ENCODE measurements around the gene JSRP1. TPM values are rescaled to one million over a fixed set of nuclear protein-coding genes. Genes with fewer than 3 reads are reported as not detected.

JSRP1 gene, protein sequence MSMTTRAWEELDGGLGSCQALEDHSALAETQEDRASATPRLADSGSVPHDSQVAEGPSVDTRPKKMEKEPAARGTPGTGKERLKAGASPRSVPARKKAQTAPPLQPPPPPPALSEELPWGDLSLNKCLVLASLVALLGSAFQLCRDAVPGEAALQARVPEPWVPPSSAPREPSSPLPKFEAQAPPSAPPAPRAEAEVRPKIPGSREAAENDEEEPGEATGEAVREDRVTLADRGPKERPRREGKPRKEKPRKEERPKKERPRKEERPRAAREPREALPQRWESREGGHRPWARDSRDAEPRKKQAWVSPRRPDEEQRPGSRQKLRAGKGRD
- total RNA-seq (2014; rRNA removed; shearing (Covaris generic)), result 0.34 and 0.38 TPM in 2 replicates

- DNase-seq (ENCODE audit: low spot score), result no peak
These were observed at the start of gene JSRP1 for GRCh38 chr19:2255982-2256685. Gene JSRP1 (minus strand): TSS chr19:2256417. CDS start chr19:2255314, 1,103 bp downstream.

DNA sequence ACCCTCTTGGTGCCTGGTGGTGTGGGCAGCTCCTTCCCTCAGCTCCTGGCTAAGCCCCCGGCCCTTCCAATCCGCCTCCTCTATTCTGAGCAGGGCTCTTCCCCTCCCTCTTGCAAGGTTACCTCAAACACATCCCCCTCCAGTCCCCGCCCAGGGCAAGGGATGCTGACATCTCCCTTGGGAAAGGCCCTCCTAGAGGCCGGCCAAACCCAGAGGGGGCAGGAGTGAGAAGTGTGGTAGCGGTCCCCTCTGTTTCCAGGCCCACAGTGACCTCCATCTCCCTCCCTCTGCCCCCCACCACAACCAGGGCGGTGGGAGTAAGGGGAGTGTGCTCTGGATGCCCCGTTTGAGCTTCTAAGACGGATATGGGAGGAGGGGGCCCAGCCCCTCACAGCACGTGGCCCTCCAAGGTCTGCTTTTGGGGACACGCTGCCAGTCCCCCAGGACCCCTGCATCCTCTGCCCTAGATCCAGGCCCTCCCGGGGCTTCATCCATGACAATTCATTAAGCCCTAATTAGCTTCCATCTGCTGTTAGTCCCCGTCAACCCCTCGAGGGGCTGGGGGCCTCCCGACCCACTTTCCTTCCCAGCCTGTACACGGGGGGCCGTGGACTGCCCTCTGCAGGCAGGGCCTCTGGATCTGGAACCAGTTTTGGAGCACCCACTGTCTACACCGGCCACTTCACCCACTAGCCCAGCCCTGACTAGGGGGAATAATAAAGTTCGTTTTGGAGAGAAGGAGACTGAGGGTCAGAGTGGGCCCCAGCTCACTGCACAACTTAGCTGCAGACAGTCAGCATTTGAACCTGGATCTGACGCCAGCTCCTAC, 49.4 kb upstream of the JSRP1 start:
- DNase-seq (ENCODE audit: low spot score), result no peak

DNA sequence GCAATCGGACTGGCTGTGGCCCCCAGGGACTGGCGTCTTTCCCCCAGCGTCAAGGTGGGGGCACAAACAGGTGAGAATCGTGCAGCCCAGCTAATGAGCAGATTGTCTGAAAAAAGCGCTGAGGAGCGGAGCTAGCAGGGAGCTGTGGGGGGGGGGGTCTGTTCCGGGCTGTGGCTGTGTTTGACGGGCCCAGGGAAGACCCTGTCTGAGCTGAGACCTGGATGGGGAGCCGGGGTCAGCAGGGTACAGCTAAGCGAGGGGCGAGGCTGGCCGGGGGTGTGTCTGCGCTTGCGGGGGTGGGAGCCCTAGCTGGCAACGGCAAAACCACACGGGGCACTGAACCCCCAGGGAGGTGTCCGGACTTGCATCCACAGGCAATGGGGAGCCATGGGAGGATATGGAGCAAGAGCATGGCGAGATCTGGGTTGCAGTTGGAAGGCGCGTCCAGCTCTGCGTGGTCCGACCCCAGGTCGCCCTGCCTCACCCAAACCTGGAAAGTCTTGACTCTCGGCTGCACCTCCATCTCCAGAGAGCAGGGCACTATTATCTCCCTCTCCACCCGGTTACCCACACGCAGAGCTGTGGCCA, 47.1 kb upstream of the JSRP1 start:
- no peak for DNase-seq (ENCODE audit: low spot score)

DNA sequence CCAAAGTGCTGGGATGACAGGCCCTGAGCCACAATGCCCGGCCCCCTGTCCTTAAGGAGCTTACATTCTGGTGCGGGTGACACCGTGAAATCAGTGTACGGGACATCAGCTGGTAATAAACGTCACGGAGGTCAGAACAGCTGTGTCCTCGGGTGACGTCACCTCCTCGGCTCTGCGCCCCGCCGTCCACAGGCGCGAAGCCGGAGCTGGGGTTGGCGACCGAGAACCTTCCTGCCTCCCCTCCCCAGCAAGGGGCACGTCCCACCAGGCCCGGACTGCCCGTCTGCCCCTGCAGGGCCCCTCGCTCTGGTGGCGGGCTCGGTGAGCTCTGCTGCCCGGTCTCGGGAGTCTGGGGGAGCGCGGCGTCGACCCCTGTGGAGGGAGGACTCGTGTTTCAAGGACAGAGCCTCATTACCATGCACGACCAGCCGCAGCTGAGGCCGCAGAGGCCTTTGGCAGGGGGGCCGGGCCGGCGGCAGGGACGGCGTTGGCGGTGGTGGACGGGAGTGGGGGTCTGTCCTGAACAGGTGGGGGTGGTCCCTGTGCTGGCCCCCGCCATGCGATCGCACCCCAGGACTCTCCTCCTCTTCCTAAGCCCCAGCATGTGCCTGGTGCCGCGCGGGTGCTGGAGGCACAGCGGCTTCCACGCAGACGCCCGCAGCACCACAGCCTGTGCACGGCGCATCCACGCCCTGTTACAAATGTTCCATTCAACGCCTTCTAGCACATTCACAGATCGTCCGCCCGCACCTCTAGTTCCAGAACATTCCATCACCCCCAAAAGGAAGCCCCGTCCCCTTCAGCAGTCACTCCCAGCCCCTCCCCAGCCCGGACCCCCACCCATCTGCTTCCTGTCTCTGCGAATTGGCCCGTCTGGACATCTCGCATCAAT, 46.3 kb upstream of the JSRP1 start:
- no peak for DNase-seq (ENCODE audit: low spot score)

DNA sequence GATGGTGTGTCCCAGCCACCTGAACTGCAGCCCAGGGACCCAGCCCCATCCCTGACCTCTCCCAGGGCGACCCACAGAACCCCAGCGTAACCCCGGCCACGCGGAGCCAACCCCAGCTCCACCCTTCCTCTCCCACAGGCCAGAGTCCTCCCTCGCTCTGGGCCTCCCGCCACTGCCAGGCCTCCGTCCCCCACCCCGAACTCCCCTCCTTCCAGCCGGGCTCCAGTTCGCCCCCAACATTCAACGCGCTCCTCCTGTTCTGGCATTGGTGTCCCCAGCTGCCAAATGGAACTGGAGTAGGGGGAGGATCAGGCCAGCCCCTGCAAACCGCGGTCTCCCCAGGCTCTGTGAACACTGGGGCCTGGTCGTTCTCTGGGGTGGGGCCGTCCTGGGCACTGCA, 44.3 kb upstream of the JSRP1 start:
- DNase-seq (ENCODE audit: low spot score), result no peak

DNA sequence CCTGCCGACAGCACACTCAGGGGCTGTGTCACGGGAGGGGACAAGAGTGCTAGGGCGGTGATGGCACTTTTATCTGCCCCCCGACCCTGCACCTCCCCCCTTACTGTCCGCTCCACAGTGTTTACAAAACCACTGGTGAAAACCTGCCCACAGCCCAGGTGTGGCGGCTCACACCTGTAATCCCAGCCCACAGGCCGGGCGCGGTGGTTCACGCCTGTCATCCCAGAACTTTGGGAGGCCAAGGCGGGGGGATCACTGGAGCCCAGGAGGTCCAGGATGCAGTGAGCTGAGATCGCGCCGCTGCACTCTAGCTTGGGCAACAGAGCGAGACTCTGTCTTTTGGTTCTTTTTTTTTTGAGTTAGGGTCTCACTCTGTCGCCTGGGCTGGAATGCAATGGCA, 39.9 kb upstream of the JSRP1 start:
- no peak for DNase-seq (ENCODE audit: low spot score)

GRCh38 chr19:2294687-2295335, 38.6 kb upstream of the JSRP1 start:
- no peak for DNase-seq (ENCODE audit: low spot score)

- no peak for DNase-seq (ENCODE audit: low spot score)
These were observed 35.1 kb upstream of the JSRP1 start for GRCh38 chr19:2291185-2291751.

DNA sequence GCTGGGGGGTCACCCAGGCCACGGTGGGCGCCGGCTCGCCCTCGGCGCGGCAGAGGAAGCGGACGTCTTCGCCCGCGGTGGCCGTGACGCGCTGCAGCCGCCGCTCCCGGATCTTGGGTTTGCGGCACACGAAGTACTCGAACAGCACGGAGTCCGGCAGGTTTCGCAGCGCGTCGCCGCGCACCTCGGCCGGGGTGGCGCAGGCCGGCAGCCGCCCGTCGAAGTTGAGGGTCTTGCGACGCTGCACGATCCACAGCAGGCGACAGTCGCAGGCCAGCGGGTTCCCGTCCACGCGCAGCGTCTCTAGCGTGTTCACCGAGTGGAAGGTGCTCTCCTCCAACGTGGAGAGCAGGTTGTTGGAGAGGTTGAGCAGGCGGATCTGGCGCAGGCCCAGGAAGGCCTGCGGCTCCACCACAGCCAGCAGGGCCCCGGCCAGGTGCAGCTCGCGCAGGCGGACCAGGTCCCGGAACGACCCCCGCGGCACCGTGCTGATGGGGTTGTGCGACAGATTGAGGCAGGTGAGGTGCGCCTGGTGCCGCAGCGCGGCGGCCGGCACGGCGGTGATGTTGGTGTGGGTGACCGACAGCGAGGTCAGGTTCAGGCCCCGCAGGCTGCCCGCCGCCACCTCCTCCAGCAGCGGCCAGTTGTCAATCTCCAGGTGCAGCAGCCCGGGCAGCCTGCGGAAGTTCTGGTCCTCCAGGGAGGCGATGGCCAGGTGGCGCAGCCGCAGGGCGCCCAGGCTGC, 34.4 kb upstream of the JSRP1 start:
- no peak for DNase-seq (ENCODE audit: low spot score)

DNA sequence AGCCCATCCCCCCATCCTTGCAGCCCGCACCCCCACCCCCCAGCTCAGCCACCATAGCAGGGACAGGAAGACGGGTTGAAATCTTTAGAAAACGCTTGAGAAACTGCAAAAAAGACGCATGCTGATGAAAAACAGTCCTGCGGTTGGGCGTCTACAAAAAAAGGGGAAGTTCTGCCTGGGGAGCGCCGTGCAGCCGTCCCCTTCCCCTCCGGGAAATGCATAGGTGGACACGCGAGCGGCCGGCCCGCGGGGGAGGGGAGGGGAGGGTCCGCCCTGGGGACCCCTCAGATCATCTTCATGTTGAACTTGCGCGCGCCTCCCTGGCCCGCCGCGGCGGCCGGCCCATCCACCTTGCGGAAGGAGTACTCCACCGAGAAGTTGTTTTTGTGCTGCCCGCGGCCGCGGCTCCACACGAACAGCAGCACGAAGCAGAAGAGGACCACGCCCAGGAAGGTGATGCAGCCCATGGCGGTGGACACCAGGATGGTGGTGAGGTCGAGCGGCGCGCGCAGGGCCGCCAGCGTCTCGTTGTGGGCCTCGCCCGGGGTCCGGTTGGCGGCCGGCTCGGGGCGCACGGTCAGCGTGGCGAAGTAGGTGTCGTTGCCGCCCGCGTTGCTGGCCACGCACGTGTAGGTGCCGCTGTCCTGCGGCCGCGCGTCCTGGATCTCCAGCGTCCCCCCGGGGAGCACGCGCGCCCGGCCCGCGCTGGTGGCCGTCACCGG, 33.7 kb upstream of the JSRP1 start:
- DNase-seq (ENCODE audit: low spot score), result no peak

- DNase-seq (ENCODE audit: low spot score), result no peak
These were observed 32.8 kb upstream of the JSRP1 start for GRCh38 chr19:2288818-2289713.

- DNase-seq (ENCODE audit: low spot score), result no peak
These were observed 32.2 kb upstream of the JSRP1 start for GRCh38 chr19:2288338-2288817.

DNA sequence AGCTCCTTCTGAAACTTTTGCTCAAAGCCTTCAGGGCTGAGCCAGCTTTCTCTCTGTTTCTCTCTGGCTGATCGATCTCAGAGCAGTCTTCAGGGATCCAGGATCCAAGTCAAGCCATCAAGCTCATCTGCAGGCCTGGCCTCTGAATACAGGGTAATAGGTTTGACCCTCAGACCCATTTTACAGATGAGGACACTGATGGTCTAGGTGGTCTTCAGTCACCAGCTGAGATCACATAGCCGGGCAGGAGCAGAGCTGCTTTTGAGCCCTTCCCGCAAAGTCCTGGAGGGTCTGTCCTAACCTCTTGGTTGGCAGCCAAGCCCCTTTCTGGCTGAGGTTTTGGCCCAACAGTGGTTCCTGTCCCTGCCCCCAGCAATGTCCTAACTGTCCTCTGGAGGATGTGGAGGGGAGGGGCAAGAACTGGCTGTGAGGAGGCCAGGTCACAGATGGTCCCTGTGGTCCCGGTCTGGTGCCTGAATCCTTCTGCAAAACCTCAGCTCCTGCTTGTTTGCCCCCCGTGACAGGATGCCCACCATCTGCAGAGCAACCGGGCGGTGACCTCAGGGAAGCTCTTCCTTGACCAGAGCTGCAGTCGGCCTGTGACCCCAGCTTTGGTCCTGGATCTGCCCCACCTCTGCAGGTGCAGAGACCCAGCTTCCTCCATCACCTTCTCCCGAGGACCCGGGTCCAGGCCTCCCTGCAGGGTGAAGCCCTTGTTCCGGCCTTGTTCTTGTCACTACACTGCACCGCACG, 31.5 kb upstream of the JSRP1 start:
- no peak for DNase-seq (ENCODE audit: low spot score)

- no peak for DNase-seq (ENCODE audit: low spot score)
These were observed 30.4 kb upstream of the JSRP1 start for GRCh38 chr19:2286402-2287140.

DNA sequence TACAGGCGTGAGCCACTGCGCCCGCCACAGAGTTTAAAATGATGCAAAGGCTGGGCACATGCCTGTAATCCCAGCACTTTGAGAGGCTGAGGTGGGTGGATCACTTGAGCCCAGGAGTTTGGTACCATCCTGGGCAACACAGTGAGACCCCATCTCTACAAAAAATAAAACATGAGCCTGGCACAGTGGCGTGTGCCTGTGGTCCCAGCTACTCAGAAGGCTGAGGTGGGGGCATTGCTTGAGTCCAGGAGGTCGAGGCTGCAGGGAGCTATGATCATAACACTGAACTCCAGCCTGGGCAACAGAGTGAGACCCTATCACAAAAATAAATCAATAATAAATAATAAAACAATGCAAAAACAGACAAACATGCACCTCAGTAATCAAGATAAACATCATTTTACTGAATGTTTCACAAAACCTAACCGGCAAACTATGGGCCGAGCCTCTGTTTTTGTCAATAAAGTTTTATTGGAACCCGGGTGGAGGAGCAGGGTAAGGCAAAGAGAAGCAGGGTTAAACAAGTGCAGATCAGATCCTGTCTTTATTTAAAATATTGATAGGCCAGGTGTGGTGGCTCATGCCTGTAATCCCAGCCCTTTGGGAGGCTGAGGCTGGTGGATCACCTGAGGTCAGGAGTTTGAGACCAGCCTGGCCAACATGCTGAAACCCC, 27.8 kb upstream of the JSRP1 start:
- DNase-seq (ENCODE audit: low spot score), result no peak
